Measurements from ENCODE around the gene NRCAM. TPM values are rescaled to one million over a fixed set of nuclear protein-coding genes. Genes with fewer than 3 reads are reported as not detected.

NRCAM gene
- polyA plus RNA-seq, 1 donor (not counting 4 experiments of a cell fraction or from before 2014, with no cell fraction given) = 4.0 TPM

GRCh38 chr7:108149119-108149518, 307.1 kb downstream of the NRCAM start:
- Histone ChIP-seq H3K27me3 (ENCODE audit: control insufficient read depth, extremely low read depth, insufficient read depth, low read length) (no peaks in the 10 kb centered on the region), H3K79me2 (ENCODE audit: control insufficient read depth, insufficient read depth, low read length) (no peaks in the 10 kb centered on the region), H3K9ac (ENCODE audit: control insufficient read depth, extremely low read depth, insufficient read depth, low read length) (no peak overlapping the region), H3K36me3 (ENCODE audit: control insufficient read depth in 2 of 2, extremely low read depth in 1 of 2, insufficient read depth in 2 of 2, low read length in 2 of 2) (no peaks in the 10 kb centered on the region), H4K20me1 (ENCODE audit: control insufficient read depth, extremely low read depth, insufficient read depth, low read length) (no peaks in the 10 kb centered on the region), H3K9me3 (ENCODE audit: control insufficient read depth, low read depth, low read length) (no peaks in the 10 kb centered on the region), H3K4me3 (ENCODE audit: control insufficient read depth in 2 of 3, extremely low read depth in 1 of 3, insufficient read depth in 2 of 3, low read depth in 1 of 3, low read length in 3 of 3) (no peak overlapping the region), H3K4me1 (ENCODE audit: control insufficient read depth, extremely low read depth, insufficient read depth, low read length) (peaks cover 8% of the 10 kb centered on the region), H3K4me2 (ENCODE audit: control insufficient read depth, extremely low read depth, insufficient read depth, low read depth, low read length) (no peak overlapping the region), H3K27ac (ENCODE audit: control insufficient read depth, insufficient read depth, low read length) (no peak overlapping the region), H2AFZ (ENCODE audit: control insufficient read depth, low read length) (no peak overlapping the region), H3K9me1 (ENCODE audit: control insufficient read depth, extremely low read depth, insufficient read depth, low read length) (no peaks in the 10 kb centered on the region)
- DNase-seq (ENCODE audit: low read depth, low spot score) (no peak), FAIRE-seq (no peak)
- TF ChIP-seq CTCF (optimal IDR thresholded peaks at IDR 0.05 in 1 of 3, IDR thresholded peaks at IDR 0.05 in 1 of 3, conservative IDR thresholded peaks at IDR 0.05 in 1 of 3; ENCODE audit: extremely low read depth in 1 of 3, insufficient read depth in 2 of 3, low read length in 3 of 3) (no peak), EZH2 (IDR thresholded peaks at IDR 0.05; ENCODE audit: low read length) (no peak)
- dilution Hi-C loops (cut with MboI; ENCODE audit: extremely low pct_ligation_motif_present, low sequenced_read_pairs) = no loop called here

DNA sequence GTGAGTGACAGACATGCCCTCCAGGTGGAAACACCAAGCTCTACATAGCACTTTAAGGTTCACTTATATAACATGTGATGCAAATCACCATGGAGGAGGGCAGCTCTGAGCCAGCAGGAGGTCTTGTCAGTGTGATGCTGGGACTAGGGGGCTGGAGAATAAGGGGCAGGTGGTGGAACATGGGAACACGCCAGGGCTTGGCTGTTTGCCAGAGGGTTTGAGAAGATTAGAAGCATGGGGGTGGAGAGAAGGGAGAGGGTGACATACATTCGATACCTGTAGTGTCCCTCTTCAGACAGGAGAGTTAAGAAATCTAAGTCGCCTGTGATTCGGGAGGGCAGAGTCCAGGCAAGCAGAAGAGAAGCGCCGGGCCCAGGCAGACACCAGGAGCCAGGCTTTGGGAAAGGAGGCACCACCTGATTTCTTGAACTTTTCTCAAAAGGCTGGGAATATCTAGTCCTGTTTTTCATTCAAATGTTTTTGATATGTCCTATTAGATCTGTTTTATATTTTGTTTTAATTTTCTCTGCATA, 309.1 kb downstream of the NRCAM start:
- H3K27me3 ChIP-seq (ENCODE audit: control insufficient read depth, extremely low read depth, insufficient read depth, low read length) = no peaks in the 10 kb centered on the region
- H3K9ac ChIP-seq (ENCODE audit: control insufficient read depth, extremely low read depth, insufficient read depth, low read length) = no peak overlapping the region
- no peak for FAIRE-seq
- TF ChIP-seq EZH2 (IDR thresholded peaks at IDR 0.05; ENCODE audit: low read length) = no peak
- TF ChIP-seq CTCF (optimal IDR thresholded peaks at IDR 0.05 in 1 of 3, IDR thresholded peaks at IDR 0.05 in 1 of 3, conservative IDR thresholded peaks at IDR 0.05 in 1 of 3; ENCODE audit: extremely low read depth in 1 of 3, insufficient read depth in 2 of 3, low read length in 3 of 3) = no peak
- no peak for DNase-seq (ENCODE audit: low read depth, low spot score)
- no peaks in the 10 kb centered on the region for H3K9me3 ChIP-seq (ENCODE audit: control insufficient read depth, low read depth, low read length)
- H3K27ac ChIP-seq (ENCODE audit: control insufficient read depth, insufficient read depth, low read length) = no peak overlapping the region
- H3K4me3 ChIP-seq (ENCODE audit: control insufficient read depth in 2 of 3, extremely low read depth in 1 of 3, insufficient read depth in 2 of 3, low read depth in 1 of 3, low read length in 3 of 3) = no peak overlapping the region
- H4K20me1 ChIP-seq (ENCODE audit: control insufficient read depth, extremely low read depth, insufficient read depth, low read length) = no peaks in the 10 kb centered on the region
- H3K79me2 ChIP-seq (ENCODE audit: control insufficient read depth, insufficient read depth, low read length) = no peaks in the 10 kb centered on the region
- H3K4me2 ChIP-seq (ENCODE audit: control insufficient read depth, extremely low read depth, insufficient read depth, low read depth, low read length) = no peak overlapping the region
- H3K9me1 ChIP-seq (ENCODE audit: control insufficient read depth, extremely low read depth, insufficient read depth, low read length) = no peaks in the 10 kb centered on the region
- H2AFZ ChIP-seq (ENCODE audit: control insufficient read depth, low read length) = no peak overlapping the region
- dilution Hi-C loops (cut with MboI; ENCODE audit: extremely low pct_ligation_motif_present, low sequenced_read_pairs) = no loop called here
- no peaks in the 10 kb centered on the region for H3K36me3 ChIP-seq (ENCODE audit: control insufficient read depth in 2 of 2, extremely low read depth in 1 of 2, insufficient read depth in 2 of 2, low read length in 2 of 2)
- peaks cover 8% of the 10 kb centered on the region for H3K4me1 ChIP-seq (ENCODE audit: control insufficient read depth, extremely low read depth, insufficient read depth, low read length)

Data from keratinocyte (primary cell).